ENCODE data around the gene ESRRA. TPM values are rescaled to one million over a fixed set of nuclear protein-coding genes. Genes with fewer than 3 reads are reported as not detected.
A peak's percentile ranks its signal among the peaks of the same experiment; 100 is the strongest.
"Not testable (repeated sequence)": the region's sequence is repeated elsewhere in the genome, so short reads cannot be mapped to it uniquely, and the experiment has no call there.

Gene ESRRA
- total RNA-seq, 1 experiment from 2014 or later: 53.4 TPM

DNA sequence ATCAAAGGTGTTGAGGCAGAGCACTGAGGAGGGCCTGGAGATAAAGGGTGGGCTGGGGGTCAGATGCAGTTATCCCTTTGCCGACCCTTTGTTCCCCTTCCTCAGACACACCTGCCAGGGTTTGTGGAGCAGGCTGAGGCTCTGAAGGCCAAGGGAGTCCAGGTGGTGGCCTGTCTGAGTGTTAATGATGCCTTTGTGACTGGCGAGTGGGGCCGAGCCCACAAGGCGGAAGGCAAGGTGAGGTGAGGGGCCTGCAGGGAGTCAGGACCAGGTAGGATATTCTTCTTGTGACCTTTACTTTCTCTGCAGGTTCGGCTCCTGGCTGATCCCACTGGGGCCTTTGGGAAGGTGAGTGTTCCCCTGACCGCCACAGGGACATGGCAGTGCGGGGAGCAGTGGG lies 15.2 kb downstream of the ESRRA start:
- BruUV-seq (replicated peaks): no TSS peak
- no peak overlapping the region for H3K27ac Mint-ChIP-seq (ENCODE audit: unreplicated experiment)
- H3K27me3 Mint-ChIP-seq (ENCODE audit: unreplicated experiment): no peaks in the 10 kb centered on the region
- peaks cover 70% of the 10 kb centered on the region for H3K36me3 Mint-ChIP-seq (ENCODE audit: insufficient read depth, unreplicated experiment)
- no peak overlapping the region for H3K4me3 Mint-ChIP-seq (ENCODE audit: low read depth, unreplicated experiment)
- intact Hi-C loops (cut with micrococcal nuclease; ENCODE audit: unreplicated experiment): no loop called here
- TF ChIP-seq, protein P1, sequence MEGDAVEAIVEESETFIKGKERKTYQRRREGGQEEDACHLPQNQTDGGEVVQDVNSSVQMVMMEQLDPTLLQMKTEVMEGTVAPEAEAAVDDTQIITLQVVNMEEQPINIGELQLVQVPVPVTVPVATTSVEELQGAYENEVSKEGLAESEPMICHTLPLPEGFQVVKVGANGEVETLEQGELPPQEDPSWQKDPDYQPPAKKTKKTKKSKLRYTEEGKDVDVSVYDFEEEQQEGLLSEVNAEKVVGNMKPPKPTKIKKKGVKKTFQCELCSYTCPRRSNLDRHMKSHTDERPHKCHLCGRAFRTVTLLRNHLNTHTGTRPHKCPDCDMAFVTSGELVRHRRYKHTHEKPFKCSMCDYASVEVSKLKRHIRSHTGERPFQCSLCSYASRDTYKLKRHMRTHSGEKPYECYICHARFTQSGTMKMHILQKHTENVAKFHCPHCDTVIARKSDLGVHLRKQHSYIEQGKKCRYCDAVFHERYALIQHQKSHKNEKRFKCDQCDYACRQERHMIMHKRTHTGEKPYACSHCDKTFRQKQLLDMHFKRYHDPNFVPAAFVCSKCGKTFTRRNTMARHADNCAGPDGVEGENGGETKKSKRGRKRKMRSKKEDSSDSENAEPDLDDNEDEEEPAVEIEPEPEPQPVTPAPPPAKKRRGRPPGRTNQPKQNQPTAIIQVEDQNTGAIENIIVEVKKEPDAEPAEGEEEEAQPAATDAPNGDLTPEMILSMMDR (IDR thresholded peaks at IDR 0.05; ENCODE audit: unreplicated experiment): no peak
- peaks cover 27% of the 10 kb centered on the region for H3K4me1 Mint-ChIP-seq (ENCODE audit: low read depth, unreplicated experiment)
- no peaks in the 10 kb centered on the region for H3K9me3 Mint-ChIP-seq (ENCODE audit: low read depth, unreplicated experiment)
- no peak for DNase-seq
- CTCF ChIA-PET: no interaction called here

DNA sequence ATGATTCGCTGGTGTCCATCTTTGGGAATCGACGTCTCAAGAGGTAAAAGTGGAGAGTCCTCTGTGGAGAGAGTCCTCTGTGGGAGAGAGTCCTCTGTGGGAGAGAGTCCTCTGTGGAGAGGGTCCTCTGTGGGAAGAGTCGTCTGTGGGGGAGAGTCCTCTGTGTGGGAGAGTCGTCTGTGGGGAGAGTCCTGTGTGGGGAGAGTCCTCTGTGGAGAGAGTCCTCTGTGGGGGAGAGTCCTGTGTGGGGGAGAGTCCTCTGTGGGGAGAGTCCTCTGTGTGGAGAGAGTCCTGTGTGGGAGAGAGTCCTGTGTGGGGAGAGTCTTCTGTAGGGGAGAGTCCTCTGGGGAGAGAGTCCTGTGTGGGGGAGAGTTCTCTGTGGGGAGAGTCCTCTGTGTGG lies 15.7 kb downstream of the ESRRA start:
- no peak for DNase-seq
- no TSS peak for BruUV-seq (replicated peaks)
- CTCF ChIA-PET: no interaction called here
- H3K9me3 Mint-ChIP-seq (ENCODE audit: low read depth, unreplicated experiment): no peaks in the 10 kb centered on the region
- no peak overlapping the region for H3K27ac Mint-ChIP-seq (ENCODE audit: unreplicated experiment)
- H3K4me3 Mint-ChIP-seq (ENCODE audit: low read depth, unreplicated experiment): no peak overlapping the region
- intact Hi-C loops (cut with micrococcal nuclease; ENCODE audit: unreplicated experiment): no loop called here
- peaks cover 27% of the 10 kb centered on the region for H3K4me1 Mint-ChIP-seq (ENCODE audit: low read depth, unreplicated experiment)
- TF ChIP-seq, protein P1 (IDR thresholded peaks at IDR 0.05; ENCODE audit: unreplicated experiment): no peak
- H3K36me3 Mint-ChIP-seq (ENCODE audit: insufficient read depth, unreplicated experiment): peaks cover 68% of the 10 kb centered on the region
- no peaks in the 10 kb centered on the region for H3K27me3 Mint-ChIP-seq (ENCODE audit: unreplicated experiment)

DNA sequence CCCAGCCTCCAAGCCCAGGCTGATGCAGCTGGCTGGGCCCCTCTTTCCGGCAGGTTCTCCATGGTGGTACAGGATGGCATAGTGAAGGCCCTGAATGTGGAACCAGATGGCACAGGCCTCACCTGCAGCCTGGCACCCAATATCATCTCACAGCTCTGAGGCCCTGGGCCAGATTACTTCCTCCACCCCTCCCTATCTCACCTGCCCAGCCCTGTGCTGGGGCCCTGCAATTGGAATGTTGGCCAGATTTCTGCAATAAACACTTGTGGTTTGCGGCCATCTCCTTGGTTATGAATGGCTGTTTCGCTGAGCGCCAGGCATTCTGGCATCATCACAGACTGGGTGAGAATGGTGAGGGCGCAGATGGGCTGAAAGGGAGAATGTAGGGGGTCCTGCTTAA lies 16.2 kb downstream of the ESRRA start:
- Mint-ChIP-seq H3K36me3 (ENCODE audit: insufficient read depth, unreplicated experiment) (peaks cover 62% of the 10 kb centered on the region), H3K27ac (ENCODE audit: unreplicated experiment) (peak overlapping the region; percentile 7)

DNA sequence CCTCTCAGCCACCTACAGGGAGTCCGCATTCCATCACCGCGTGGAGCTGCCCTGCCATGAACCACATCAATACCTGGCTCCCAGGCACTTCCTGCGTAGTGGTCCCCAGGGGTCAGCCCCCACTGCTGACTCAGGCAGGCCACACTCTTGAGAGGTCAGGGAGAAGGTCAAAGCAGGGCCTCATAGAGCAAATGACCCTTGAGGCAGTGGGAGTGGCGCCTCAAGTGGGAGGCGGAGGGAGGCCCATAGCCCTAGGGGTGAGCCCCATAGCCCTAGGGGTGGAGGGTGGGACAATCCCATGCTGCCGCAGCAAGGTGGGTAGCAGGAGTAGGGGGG lies 17.6 kb downstream of the ESRRA start:
- Mint-ChIP-seq H3K4me3 (ENCODE audit: low read depth, unreplicated experiment) (no peak overlapping the region), H3K36me3 (ENCODE audit: insufficient read depth, unreplicated experiment) (peaks cover 49% of the 10 kb centered on the region), H3K4me1 (ENCODE audit: low read depth, unreplicated experiment) (peaks cover 27% of the 10 kb centered on the region), H3K9me3 (ENCODE audit: low read depth, unreplicated experiment) (peaks cover 1% of the 10 kb centered on the region), H3K27ac (ENCODE audit: unreplicated experiment) (no peak overlapping the region), H3K27me3 (ENCODE audit: unreplicated experiment) (no peaks in the 10 kb centered on the region)
- intact Hi-C loops (cut with micrococcal nuclease; ENCODE audit: unreplicated experiment): no loop called here
- no TSS peak for BruUV-seq (replicated peaks)
- CTCF ChIA-PET: no interaction called here
- DNase-seq: no peak
- TF ChIP-seq, protein P1 (IDR thresholded peaks at IDR 0.05; ENCODE audit: unreplicated experiment): no peak

More for the DNA sequence above, 16.2 kb downstream of the ESRRA start:
- intact Hi-C loops (cut with micrococcal nuclease; ENCODE audit: unreplicated experiment): no loop called here
- DNase-seq: no peak
- Mint-ChIP-seq H3K27me3 (ENCODE audit: unreplicated experiment) (no peaks in the 10 kb centered on the region), H3K9me3 (ENCODE audit: low read depth, unreplicated experiment) (no peaks in the 10 kb centered on the region), H3K4me1 (ENCODE audit: low read depth, unreplicated experiment) (peaks cover 27% of the 10 kb centered on the region), H3K4me3 (ENCODE audit: low read depth, unreplicated experiment) (no peak overlapping the region)
- TF ChIP-seq, protein P1 (IDR thresholded peaks at IDR 0.05; ENCODE audit: unreplicated experiment): no peak
- no TSS peak for BruUV-seq (replicated peaks)
- CTCF ChIA-PET: no interaction called here

DNA sequence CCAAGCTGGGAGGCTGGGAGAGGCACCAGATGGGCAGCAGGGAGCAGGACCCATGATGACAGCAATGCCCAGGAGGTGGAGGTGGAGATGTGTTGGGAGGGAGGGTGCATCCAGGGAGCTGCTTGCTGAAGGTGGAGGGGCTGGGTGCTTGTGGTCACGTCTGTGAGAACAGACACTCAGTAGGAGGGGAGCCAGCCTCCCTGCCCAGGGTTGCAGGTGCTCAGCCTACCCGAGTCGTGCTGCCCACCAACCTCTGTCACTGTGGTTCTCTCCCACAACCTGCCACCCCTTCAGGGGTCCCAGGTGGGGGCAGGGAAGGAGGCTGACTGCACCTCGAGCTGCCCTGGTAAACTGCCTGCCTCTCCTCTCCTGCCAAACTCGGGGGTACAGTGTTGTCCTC lies 18.0 kb downstream of the ESRRA start:
- Mint-ChIP-seq H3K9me3 (ENCODE audit: low read depth, unreplicated experiment) (peaks cover 3% of the 10 kb centered on the region), H3K4me1 (ENCODE audit: low read depth, unreplicated experiment) (peaks cover 27% of the 10 kb centered on the region), H3K36me3 (ENCODE audit: insufficient read depth, unreplicated experiment) (peaks cover 44% of the 10 kb centered on the region), H3K4me3 (ENCODE audit: low read depth, unreplicated experiment) (no peak overlapping the region), H3K27me3 (ENCODE audit: unreplicated experiment) (no peaks in the 10 kb centered on the region), H3K27ac (ENCODE audit: unreplicated experiment) (no peak overlapping the region)
- DNase-seq: no peak
- CTCF ChIA-PET: no interaction called here
- TF ChIP-seq, protein P1 (IDR thresholded peaks at IDR 0.05; ENCODE audit: unreplicated experiment): no peak
- intact Hi-C loops (cut with micrococcal nuclease; ENCODE audit: unreplicated experiment): no loop called here
- BruUV-seq (replicated peaks): no TSS peak

DNA sequence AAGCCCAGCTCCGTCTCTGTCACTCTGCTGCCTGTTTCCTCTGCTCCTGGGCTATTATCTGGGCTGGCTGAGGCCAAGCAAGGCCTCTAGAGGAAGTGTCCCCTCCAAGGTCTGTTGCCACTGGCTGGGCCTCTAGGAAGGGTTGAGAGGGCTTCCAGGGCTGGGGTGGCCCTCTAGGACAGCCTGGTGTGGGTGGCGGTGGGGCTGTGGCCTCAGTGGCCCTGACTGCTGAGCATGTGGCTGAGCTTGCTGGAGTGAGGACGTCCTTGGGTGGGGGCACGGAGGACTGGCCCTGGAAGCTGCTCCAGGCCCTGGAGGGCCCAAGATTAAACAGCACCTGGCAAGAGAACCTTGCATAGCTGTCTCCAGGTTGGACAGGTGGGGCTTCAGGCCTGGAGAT lies 18.7 kb downstream of the ESRRA start:
- H3K9me3 Mint-ChIP-seq (ENCODE audit: low read depth, unreplicated experiment); BruUV-seq (replicated peaks); H3K27me3 Mint-ChIP-seq (ENCODE audit: unreplicated experiment); intact Hi-C loops (cut with micrococcal nuclease; ENCODE audit: unreplicated experiment); CTCF ChIA-PET; DNase-seq; H3K27ac Mint-ChIP-seq (ENCODE audit: unreplicated experiment); H3K4me3 Mint-ChIP-seq (ENCODE audit: low read depth, unreplicated experiment): not testable (repeated sequence)
- H3K36me3 Mint-ChIP-seq (ENCODE audit: insufficient read depth, unreplicated experiment): peaks cover 38% of the 10 kb centered on the region
- H3K4me1 Mint-ChIP-seq (ENCODE audit: low read depth, unreplicated experiment): peaks cover 23% of the 10 kb centered on the region
